H9 (cell line): ENCODE data around the gene GSAP. TPM values are rescaled to one million over a fixed set of nuclear protein-coding genes. Genes with fewer than 3 reads are reported as not detected.

Source experiments
- DNase-seq: peaks from one replicate; pipeline ENCODE4 v3.0.0-alpha.2; 2017
- H2AFZ ChIP-seq: one replicate; pipeline ENCODE4 v1.6.1; 2013; ENCODE audit warnings: mild to moderate bottlenecking, low read length, control low read depth, moderate library complexity
- H2AK5ac ChIP-seq: 2 replicates; pipeline ENCODE4 v1.6.1; 2013; ENCODE audit warnings: low read length, control low read depth, mixed read lengths; ENCODE audit not compliant: insufficient read length
- H2BK120ac ChIP-seq: one replicate; pipeline ENCODE4 v1.6.1; 2013; ENCODE audit warnings: low read depth, mild to moderate bottlenecking, low read length, control low read depth, inconsistent platforms; ENCODE audit not compliant: poor library complexity, severe bottlenecking
- H2BK12ac ChIP-seq: 2 replicates; pipeline ENCODE4 v1.6.1; 2013; ENCODE audit warnings: low read length, control low read depth, mixed read lengths, low read depth; ENCODE audit not compliant: insufficient read length
- H2BK15ac ChIP-seq: 2 replicates; pipeline ENCODE4 v1.6.1; 2013; ENCODE audit warnings: low read depth, low read length, control low read depth
- H2BK20ac ChIP-seq: one replicate; pipeline ENCODE4 v1.6.1; 2013; ENCODE audit warnings: low read depth, mild to moderate bottlenecking, low read length, control low read depth, inconsistent platforms; ENCODE audit not compliant: poor library complexity, severe bottlenecking
- H2BK5ac ChIP-seq: 2 replicates; pipeline ENCODE4 v1.6.1; 2013; ENCODE audit warnings: low read length, control low read depth, mixed read lengths; ENCODE audit not compliant: insufficient read length
- H3K14ac ChIP-seq: 2 replicates; pipeline ENCODE4 v1.6.1; 2013; ENCODE audit warnings: low read length, control low read depth; ENCODE audit not compliant: insufficient read depth
- H3K18ac ChIP-seq: 2 replicates; pipeline ENCODE4 v1.6.1; 2013; ENCODE audit warnings: low read depth, mild to moderate bottlenecking, mixed read lengths, low read length, control low read depth; ENCODE audit not compliant: insufficient read length
- H3K23ac ChIP-seq: 2 replicates; pipeline ENCODE4 v1.6.1; 2013; ENCODE audit warnings: low read length, control low read depth, mixed read lengths, low read depth; ENCODE audit not compliant: insufficient read length
- H3K23me2 ChIP-seq: 2 replicates; pipeline ENCODE4 v1.6.1; 2013; ENCODE audit warnings: low read depth, mild to moderate bottlenecking, mixed read lengths, low read length, control low read depth; ENCODE audit not compliant: insufficient read length, poor library complexity, severe bottlenecking
- H3K27ac ChIP-seq: 2 replicates; pipeline ENCODE4 v1.5.1; 2013; ENCODE audit warnings: low read length, control low read depth, mixed read lengths, low read depth; ENCODE audit not compliant: insufficient read length
- H3K27me3 ChIP-seq: 2 replicates; pipeline ENCODE4 v1.6.1; 2013; ENCODE audit warnings: low read length, control low read depth, inconsistent platforms; ENCODE audit not compliant: insufficient read depth
- H3K4ac ChIP-seq: 2 replicates; pipeline ENCODE4 v1.6.1; 2013; ENCODE audit warnings: low read depth, mild to moderate bottlenecking, control low read depth, inconsistent platforms, low read length, moderate library complexity
- H3K4me1 ChIP-seq: 2 replicates; pipeline ENCODE4 v1.6.1; 2013; ENCODE audit warnings: low read length, control low read depth, inconsistent platforms; ENCODE audit not compliant: insufficient read depth
- H3K4me2 ChIP-seq: 2 replicates; pipeline ENCODE4 v1.6.1; 2013; ENCODE audit warnings: low read length, control low read depth, mixed read lengths; ENCODE audit not compliant: insufficient read length, insufficient read depth
- H3K56ac ChIP-seq: 2 replicates; pipeline ENCODE4 v1.6.1; 2013; ENCODE audit warnings: low read depth, mild to moderate bottlenecking, mixed read lengths, low read length, control low read depth; ENCODE audit not compliant: insufficient read length
- H3K79me1 ChIP-seq: 2 replicates; pipeline ENCODE4 v1.6.1; 2013; ENCODE audit warnings: low read depth, mild to moderate bottlenecking, moderate library complexity, low read length, control low read depth, inconsistent platforms; ENCODE audit not compliant: insufficient read depth, poor library complexity, severe bottlenecking
- H3K79me2 ChIP-seq: 2 replicates; pipeline ENCODE4 v1.6.1; 2013; ENCODE audit warnings: low read length, control low read depth, inconsistent platforms; ENCODE audit not compliant: insufficient read depth
- H3K9ac ChIP-seq: 2 replicates; pipeline ENCODE4 v1.6.1; 2013; ENCODE audit warnings: low read length, control low read depth, mixed read lengths; ENCODE audit not compliant: insufficient read length; ENCODE audit errors: extremely low read depth
- H3K9me3 ChIP-seq: one replicate; pipeline ENCODE4 v1.6.1; 2013; ENCODE audit warnings: low read depth, low read length, inconsistent platforms; ENCODE audit not compliant: control insufficient read depth
- H3T11ph ChIP-seq: one replicate; pipeline ENCODE4 v1.6.1; 2013; ENCODE audit warnings: mild to moderate bottlenecking, low read length, control low read depth, inconsistent platforms
- H4K20me1 ChIP-seq: one replicate; pipeline ENCODE4 v1.6.1; 2013; ENCODE audit not compliant: control insufficient read depth, insufficient read length, insufficient read depth
- H4K5ac ChIP-seq: 2 replicates; pipeline ENCODE4 v1.6.1; 2013; ENCODE audit warnings: low read depth, mild to moderate bottlenecking, mixed read lengths, low read length, control low read depth; ENCODE audit not compliant: insufficient read length
- H4K8ac ChIP-seq: replicated peaks from 2 replicates; pipeline ENCODE4 v1.6.1; 2013; ENCODE audit warnings: low read length, control low read depth, mixed read lengths, low read depth; ENCODE audit not compliant: insufficient read length
- H4K91ac ChIP-seq: 2 replicates; pipeline ENCODE4 v1.6.1; 2013; ENCODE audit warnings: low read depth, mild to moderate bottlenecking, moderate library complexity, mixed read lengths, low read length, control low read depth; ENCODE audit not compliant: insufficient read length
- H3K27ac Mint-ChIP-seq, 3 experiments: 2 replicates in 2 of 3; 3 replicates in 1 of 3; pipeline ENCODE4 v1.8.0; 2020 to 2021; ENCODE audit warnings: mixed read lengths in 3 of 3, mild to moderate bottlenecking in 1 of 3, moderate library complexity in 1 of 3
- H3K27me3 Mint-ChIP-seq: 2 replicates; pipeline ENCODE4 v1.8.0; 2021; ENCODE audit warnings: low read depth, mild to moderate bottlenecking, moderate library complexity, mixed read lengths
- H3K36me3 Mint-ChIP-seq, 3 experiments: 2 replicates in 2 of 3; 3 replicates in 1 of 3; pipeline ENCODE4 v1.8.0; 2020 to 2021; ENCODE audit warnings: low read depth in 3 of 3, mixed read lengths in 3 of 3; ENCODE audit not compliant: insufficient read depth in 1 of 3
- H3K4me1 Mint-ChIP-seq, 2 experiments: 2 replicates each; pipeline ENCODE4 v1.8.0; 2020; ENCODE audit warnings: mixed read lengths in 2 of 2
- H3K4me3 Mint-ChIP-seq, 2 experiments: 2 replicates in 1 of 2; 3 replicates in 1 of 2; pipeline ENCODE4 v1.8.0; 2020 to 2021; ENCODE audit warnings: mild to moderate bottlenecking in 2 of 2, mixed read lengths in 2 of 2, moderate library complexity in 1 of 2
- H3K9me3 Mint-ChIP-seq, 2 experiments: 2 replicates in 1 of 2; 3 replicates in 1 of 2; pipeline ENCODE4 v1.8.0; 2020; ENCODE audit warnings: mild to moderate bottlenecking in 2 of 2, mixed read lengths in 2 of 2, moderate library complexity in 1 of 2
- WGBS: extraction: QIAGEN DNeasy Blood & Tissue Kit; methylation state at CpG from one replicate; pipeline ENCODE4 v1.1.7; 2013; ENCODE audit warnings: missing lambda C conversion rate, low lambda C conversion rate, mixed read lengths; ENCODE audit not compliant: insufficient read length; ENCODE audit errors: extremely low coverage; 5-methylcytosine and 5-hydroxymethylcytosine counted together
- total RNA-seq: library from RNA; stranded (reverse); gene quantifications from 2 replicates; pipeline ENCODE4 v1.2.1, GENCODE V29; 2021
- TF ChIP-seq, protein P1 (sequence below): fragments of 200-600 bp; sonication (generic); conservative IDR thresholded peaks from 3 replicates; pipeline ENCODE4 v1.8.0; 2021; ENCODE audit warnings: antibody characterized with exemption, mild to moderate bottlenecking

GSAP gene
- total RNA-seq, 1 experiment from 2014 or later = 1.9 TPM

DNA sequence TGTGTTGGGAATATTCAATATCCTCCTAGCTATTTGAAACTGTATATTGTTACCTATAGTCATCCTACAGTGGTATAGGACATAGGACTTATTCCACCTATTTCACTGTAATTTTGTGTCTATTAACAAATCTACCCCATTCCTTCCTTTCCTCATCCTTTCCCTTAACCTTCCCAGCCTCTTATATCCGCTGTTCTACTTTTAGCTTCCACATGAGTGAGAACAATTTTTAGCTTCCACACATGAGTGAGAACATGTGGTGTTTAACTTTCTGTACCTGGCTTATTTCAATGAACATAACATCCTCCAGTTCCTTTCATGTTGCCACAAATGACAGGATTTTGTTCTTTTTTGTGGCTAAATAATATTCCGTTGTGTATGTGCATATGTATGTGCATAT is 120.6 kb downstream of the GSAP start:
- peaks cover 2 to 5% of the 10 kb centered on the region in 2 experiments; a peak in 3 of 4 replicates for H3K4me1 Mint-ChIP-seq
- Histone ChIP-seq H2BK15ac (no peak overlapping the region), H2BK5ac (no peak overlapping the region), H3T11ph (no peak overlapping the region), H3K4ac (no peak overlapping the region), H3K23me2 (no peaks in the 10 kb centered on the region), H3K4me1 (no peaks in the 10 kb centered on the region), H3K4me2 (no peak overlapping the region), H2AFZ (no peak overlapping the region), H3K9ac (no peak overlapping the region), H2BK120ac (no peak overlapping the region), H3K9me3 (no peaks in the 10 kb centered on the region), H3K56ac (no peak overlapping the region), H4K91ac (no peak overlapping the region), H3K18ac (no peak overlapping the region), H3K14ac (no peak overlapping the region), H2BK12ac (no peak overlapping the region), H4K20me1 (no peaks in the 10 kb centered on the region), H2AK5ac (no peak overlapping the region), H3K27me3 (no peaks in the 10 kb centered on the region), H3K23ac (no peak overlapping the region), H3K79me1 (no peaks in the 10 kb centered on the region), H3K27ac (no peak overlapping the region), H4K8ac (no peak overlapping the region), H4K5ac (no peak overlapping the region), H3K79me2 (no peaks in the 10 kb centered on the region), H2BK20ac (no peak overlapping the region)
- H3K9me3 Mint-ChIP-seq = peaks cover 5 to 6% of the 10 kb centered on the region in 2 experiments; a peak in 3 of 5 replicates
- no CpG with 5 or more reads among the region's 2 CpGs for WGBS
- H3K27ac Mint-ChIP-seq = no peak overlapping the region
- peaks cover 0 to 6% (median 0%) of the 10 kb centered on the region in 3 experiments; a peak in 3 of 7 replicates for H3K36me3 Mint-ChIP-seq
- H3K27me3 Mint-ChIP-seq = no peaks in the 10 kb centered on the region
- DNase-seq = no peak
- no peak overlapping the region for H3K4me3 Mint-ChIP-seq
- TF ChIP-seq, protein P1, sequence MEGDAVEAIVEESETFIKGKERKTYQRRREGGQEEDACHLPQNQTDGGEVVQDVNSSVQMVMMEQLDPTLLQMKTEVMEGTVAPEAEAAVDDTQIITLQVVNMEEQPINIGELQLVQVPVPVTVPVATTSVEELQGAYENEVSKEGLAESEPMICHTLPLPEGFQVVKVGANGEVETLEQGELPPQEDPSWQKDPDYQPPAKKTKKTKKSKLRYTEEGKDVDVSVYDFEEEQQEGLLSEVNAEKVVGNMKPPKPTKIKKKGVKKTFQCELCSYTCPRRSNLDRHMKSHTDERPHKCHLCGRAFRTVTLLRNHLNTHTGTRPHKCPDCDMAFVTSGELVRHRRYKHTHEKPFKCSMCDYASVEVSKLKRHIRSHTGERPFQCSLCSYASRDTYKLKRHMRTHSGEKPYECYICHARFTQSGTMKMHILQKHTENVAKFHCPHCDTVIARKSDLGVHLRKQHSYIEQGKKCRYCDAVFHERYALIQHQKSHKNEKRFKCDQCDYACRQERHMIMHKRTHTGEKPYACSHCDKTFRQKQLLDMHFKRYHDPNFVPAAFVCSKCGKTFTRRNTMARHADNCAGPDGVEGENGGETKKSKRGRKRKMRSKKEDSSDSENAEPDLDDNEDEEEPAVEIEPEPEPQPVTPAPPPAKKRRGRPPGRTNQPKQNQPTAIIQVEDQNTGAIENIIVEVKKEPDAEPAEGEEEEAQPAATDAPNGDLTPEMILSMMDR = no peak
